HepG2 (cell line): ENCODE measurements around the gene COX7A2L. TPM values are rescaled to one million over a fixed set of nuclear protein-coding genes. Genes with fewer than 3 reads are reported as not detected.

ENCODE experiments used
- ATF1 ChIP-seq: IDR thresholded peaks from 2 replicates; pipeline ENCODE4 v1.6.1; 2016; ENCODE audit warnings: mild to moderate bottlenecking, control low read depth
- KLF12 ChIP-seq: sonication (generic); formaldehyde crosslinking; IDR thresholded peaks from 2 replicates; pipeline ENCODE4 v1.4.0; 2020; ENCODE audit warnings: missing genetic modification reagents, borderline replicate concordance
- RFXAP ChIP-seq: sonication (generic); formaldehyde crosslinking; IDR thresholded peaks from 2 replicates; pipeline ENCODE4 v1.4.0; 2020; ENCODE audit warnings: missing genetic modification reagents, borderline replicate concordance
- ZBTB38 ChIP-seq: sonication (generic); formaldehyde crosslinking; IDR thresholded peaks from 2 replicates; pipeline ENCODE4 v1.5.1; 2020; ENCODE audit warnings: mild to moderate bottlenecking, missing genetic modification reagents
- polyA plus RNA-seq, 8 experiments: library from polyadenylated mRNA; depleted of rRNA in 3 of 8; stranded (reverse) in 7 of 8; unstranded in 1 of 8; fragments of >200 nt; fragmentation: Illumina TruSeq in 4 of 8; extraction: Trizol in 4 of 8; gene quantifications; 2 replicates each; pipeline versions ENCODE4 v1.2.1 to v1.2.3, GENCODE V29; 2011 to 2016; ENCODE audit warnings: low read depth in 4 of 8, missing spikeins in 1 of 8, mixed read lengths in 1 of 8; ENCODE audit not compliant: insufficient read depth in 1 of 8
- total RNA-seq, 5 experiments: library from RNA; depleted of rRNA; stranded (reverse); fragments of >200 nt; fragmentation: Illumina TruSeq; extraction: Trizol; gene quantifications; 2 replicates each; pipeline ENCODE4 v1.2.3, GENCODE V29; 2016; ENCODE audit warnings: low read depth in 1 of 5
- TF ChIP-seq, protein P1 (sequence below): sonication (generic); formaldehyde crosslinking; IDR thresholded peaks from 2 replicates; pipeline ENCODE4 v1.5.1; 2020; ENCODE audit warnings: mild to moderate bottlenecking, missing genetic modification reagents
- TF ChIP-seq, protein P2 (sequence below): sonication (generic); formaldehyde crosslinking; IDR thresholded peaks from 2 replicates; pipeline ENCODE4 v1.4.0; 2020; ENCODE audit warnings: missing genetic modification reagents
- TF ChIP-seq, protein P3 (sequence below): fragments of 450-650 bp; IDR thresholded peaks from 2 replicates; pipeline ENCODE4 v1.6.1; 2017; ENCODE audit warnings: mild to moderate bottlenecking
- TF ChIP-seq, protein P4 (sequence below): sonication (generic); formaldehyde crosslinking; IDR thresholded peaks from 2 replicates; pipeline ENCODE4 v1.4.0; 2020; ENCODE audit warnings: missing genetic modification reagents
- TF ChIP-seq, protein P5 (sequence below): sonication (generic); formaldehyde crosslinking; IDR thresholded peaks from 2 replicates; pipeline ENCODE4; 2020; ENCODE audit warnings: missing genetic modification reagents, mild to moderate bottlenecking, borderline replicate concordance

COX7A2L gene
- total and polyA plus RNA-seq, 2 of the 13 experiments (the other 11 are each of a cell fraction or from before 2014, with no cell fraction given) = 155 to 201 TPM

DNA sequence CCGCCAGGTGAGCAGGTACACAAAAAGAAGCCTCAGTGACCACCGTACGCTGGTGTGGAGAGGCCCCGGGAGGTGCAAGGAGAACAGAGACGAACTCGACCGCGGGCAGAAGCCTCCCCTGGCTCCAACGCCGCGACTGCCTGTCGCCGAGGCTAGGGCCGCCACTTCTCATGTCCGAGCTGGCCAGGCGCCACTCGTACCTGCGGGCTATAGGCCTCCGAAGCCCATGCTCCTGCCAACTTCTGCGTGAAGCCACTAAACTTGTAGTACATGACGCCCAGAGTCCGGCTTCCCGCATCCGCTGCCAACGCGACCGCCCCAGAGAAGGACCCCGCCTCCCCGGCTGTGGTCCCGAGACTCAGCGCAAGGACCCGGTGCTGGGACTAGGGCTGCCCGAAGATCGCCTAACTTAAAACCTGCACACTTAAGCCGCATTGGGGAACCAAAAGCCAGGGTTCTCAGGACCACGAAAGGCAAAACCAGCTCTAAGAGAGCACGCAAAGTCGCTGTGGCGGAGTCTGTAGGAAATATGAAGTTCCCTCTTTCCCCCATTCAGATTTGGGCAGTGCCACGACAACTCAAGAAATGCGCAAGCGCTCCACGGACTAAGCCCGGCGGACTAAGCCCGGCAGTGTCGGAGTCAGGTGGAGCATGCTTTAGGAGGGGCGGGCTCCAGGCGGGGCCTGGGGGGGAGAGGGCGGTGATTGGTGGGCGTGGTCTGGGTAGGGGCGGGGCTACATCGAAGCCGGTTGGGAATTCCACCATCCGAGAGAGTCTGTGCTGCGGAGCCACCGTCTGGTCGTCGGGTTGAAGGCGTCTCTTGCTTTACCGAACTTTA is at the start of gene COX7A2L (continued):
- peak; percentile 51; the same call in 1 of the 2 replicates for TF ChIP-seq ATF1 (CRISPR knock-in tag)
- peak; percentile 59; the same call in 1 of the 2 replicates for TF ChIP-seq RFXAP
- TF ChIP-seq, protein P1, sequence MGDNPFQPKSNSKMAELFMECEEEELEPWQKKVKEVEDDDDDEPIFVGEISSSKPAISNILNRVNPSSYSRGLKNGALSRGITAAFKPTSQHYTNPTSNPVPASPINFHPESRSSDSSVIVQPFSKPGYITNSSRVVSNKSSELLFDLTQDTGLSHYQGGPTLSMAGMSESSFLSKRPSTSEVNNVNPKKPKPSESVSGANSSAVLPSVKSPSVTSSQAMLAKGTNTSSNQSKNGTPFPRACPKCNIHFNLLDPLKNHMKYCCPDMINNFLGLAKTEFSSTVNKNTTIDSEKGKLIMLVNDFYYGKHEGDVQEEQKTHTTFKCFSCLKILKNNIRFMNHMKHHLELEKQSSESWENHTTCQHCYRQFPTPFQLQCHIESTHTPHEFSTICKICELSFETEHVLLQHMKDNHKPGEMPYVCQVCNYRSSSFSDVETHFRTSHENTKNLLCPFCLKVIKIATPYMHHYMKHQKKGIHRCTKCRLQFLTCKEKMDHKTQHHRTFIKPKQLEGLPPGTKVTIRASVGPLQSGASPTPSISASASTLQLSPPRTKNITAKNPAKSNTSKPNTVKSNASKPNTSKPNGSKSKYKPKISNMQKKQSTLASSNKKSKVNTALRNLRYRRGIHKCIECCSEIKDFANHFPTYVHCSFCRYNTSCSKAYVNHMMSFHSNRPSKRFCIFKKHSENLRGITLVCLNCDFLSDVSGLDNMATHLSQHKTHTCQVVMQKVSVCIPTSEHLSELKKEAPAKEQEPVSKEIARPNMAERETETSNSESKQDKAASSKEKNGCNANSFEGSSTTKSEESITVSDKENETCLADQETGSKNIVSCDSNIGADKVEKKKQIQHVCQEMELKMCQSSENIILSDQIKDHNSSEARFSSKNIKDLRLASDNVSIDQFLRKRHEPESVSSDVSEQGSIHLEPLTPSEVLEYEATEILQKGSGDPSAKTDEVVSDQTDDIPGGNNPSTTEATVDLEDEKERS = peak; percentile 97
- 0 out of 2 replicates have a peak, but pooled peaks have one; percentile 67 for TF ChIP-seq KLF12 (CRISPR knock-in tag)
- TF ChIP-seq, protein P2, sequence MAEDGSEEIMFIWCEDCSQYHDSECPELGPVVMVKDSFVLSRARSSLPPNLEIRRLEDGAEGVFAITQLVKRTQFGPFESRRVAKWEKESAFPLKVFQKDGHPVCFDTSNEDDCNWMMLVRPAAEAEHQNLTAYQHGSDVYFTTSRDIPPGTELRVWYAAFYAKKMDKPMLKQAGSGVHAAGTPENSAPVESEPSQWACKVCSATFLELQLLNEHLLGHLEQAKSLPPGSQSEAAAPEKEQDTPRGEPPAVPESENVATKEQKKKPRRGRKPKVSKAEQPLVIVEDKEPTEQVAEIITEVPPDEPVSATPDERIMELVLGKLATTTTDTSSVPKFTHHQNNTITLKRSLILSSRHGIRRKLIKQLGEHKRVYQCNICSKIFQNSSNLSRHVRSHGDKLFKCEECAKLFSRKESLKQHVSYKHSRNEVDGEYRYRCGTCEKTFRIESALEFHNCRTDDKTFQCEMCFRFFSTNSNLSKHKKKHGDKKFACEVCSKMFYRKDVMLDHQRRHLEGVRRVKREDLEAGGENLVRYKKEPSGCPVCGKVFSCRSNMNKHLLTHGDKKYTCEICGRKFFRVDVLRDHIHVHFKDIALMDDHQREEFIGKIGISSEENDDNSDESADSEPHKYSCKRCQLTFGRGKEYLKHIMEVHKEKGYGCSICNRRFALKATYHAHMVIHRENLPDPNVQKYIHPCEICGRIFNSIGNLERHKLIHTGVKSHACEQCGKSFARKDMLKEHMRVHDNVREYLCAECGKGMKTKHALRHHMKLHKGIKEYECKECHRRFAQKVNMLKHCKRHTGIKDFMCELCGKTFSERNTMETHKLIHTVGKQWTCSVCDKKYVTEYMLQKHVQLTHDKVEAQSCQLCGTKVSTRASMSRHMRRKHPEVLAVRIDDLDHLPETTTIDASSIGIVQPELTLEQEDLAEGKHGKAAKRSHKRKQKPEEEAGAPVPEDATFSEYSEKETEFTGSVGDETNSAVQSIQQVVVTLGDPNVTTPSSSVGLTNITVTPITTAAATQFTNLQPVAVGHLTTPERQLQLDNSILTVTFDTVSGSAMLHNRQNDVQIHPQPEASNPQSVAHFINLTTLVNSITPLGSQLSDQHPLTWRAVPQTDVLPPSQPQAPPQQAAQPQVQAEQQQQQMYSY (CRISPR knock-in tag) = 0 out of 2 replicates have a peak, but pooled peaks have one; percentile 49
- TF ChIP-seq, protein P3, sequence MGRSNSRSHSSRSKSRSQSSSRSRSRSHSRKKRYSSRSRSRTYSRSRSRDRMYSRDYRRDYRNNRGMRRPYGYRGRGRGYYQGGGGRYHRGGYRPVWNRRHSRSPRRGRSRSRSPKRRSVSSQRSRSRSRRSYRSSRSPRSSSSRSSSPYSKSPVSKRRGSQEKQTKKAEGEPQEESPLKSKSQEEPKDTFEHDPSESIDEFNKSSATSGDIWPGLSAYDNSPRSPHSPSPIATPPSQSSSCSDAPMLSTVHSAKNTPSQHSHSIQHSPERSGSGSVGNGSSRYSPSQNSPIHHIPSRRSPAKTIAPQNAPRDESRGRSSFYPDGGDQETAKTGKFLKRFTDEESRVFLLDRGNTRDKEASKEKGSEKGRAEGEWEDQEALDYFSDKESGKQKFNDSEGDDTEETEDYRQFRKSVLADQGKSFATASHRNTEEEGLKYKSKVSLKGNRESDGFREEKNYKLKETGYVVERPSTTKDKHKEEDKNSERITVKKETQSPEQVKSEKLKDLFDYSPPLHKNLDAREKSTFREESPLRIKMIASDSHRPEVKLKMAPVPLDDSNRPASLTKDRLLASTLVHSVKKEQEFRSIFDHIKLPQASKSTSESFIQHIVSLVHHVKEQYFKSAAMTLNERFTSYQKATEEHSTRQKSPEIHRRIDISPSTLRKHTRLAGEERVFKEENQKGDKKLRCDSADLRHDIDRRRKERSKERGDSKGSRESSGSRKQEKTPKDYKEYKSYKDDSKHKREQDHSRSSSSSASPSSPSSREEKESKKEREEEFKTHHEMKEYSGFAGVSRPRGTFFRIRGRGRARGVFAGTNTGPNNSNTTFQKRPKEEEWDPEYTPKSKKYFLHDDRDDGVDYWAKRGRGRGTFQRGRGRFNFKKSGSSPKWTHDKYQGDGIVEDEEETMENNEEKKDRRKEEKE = no peak
- peak; percentile 34 for TF ChIP-seq ZBTB38
- TF ChIP-seq, protein P4, sequence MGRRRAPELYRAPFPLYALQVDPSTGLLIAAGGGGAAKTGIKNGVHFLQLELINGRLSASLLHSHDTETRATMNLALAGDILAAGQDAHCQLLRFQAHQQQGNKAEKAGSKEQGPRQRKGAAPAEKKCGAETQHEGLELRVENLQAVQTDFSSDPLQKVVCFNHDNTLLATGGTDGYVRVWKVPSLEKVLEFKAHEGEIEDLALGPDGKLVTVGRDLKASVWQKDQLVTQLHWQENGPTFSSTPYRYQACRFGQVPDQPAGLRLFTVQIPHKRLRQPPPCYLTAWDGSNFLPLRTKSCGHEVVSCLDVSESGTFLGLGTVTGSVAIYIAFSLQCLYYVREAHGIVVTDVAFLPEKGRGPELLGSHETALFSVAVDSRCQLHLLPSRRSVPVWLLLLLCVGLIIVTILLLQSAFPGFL = 0 out of 2 replicates have a peak, but pooled peaks have one; percentile 25
- TF ChIP-seq, protein P5, sequence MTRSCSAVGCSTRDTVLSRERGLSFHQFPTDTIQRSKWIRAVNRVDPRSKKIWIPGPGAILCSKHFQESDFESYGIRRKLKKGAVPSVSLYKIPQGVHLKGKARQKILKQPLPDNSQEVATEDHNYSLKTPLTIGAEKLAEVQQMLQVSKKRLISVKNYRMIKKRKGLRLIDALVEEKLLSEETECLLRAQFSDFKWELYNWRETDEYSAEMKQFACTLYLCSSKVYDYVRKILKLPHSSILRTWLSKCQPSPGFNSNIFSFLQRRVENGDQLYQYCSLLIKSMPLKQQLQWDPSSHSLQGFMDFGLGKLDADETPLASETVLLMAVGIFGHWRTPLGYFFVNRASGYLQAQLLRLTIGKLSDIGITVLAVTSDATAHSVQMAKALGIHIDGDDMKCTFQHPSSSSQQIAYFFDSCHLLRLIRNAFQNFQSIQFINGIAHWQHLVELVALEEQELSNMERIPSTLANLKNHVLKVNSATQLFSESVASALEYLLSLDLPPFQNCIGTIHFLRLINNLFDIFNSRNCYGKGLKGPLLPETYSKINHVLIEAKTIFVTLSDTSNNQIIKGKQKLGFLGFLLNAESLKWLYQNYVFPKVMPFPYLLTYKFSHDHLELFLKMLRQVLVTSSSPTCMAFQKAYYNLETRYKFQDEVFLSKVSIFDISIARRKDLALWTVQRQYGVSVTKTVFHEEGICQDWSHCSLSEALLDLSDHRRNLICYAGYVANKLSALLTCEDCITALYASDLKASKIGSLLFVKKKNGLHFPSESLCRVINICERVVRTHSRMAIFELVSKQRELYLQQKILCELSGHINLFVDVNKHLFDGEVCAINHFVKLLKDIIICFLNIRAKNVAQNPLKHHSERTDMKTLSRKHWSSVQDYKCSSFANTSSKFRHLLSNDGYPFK (CRISPR knock-in tag) = peak; percentile 86
